WERI-Rb-1 (cell line): ENCODE results near the gene HNF1A.
"Not testable (repeated sequence)": the region's sequence is repeated elsewhere in the genome, so short reads cannot be mapped to it uniquely, and the experiment has no call there.

ENCODE experiments used
- DNase-seq: peaks from one replicate; pipeline ENCODE4 v3.0.0-alpha.2; 2020
- H3K27ac ChIP-seq: fragments of 250-450 bp; sonication (Bioruptor Pico); 2 replicates; pipeline ENCODE4 v1.5.1; 2020; ENCODE audit warnings: mild to moderate bottlenecking, moderate library complexity
- H3K27me3 ChIP-seq: fragments of 250-450 bp; sonication (Bioruptor Pico); 2 replicates; pipeline ENCODE4 v1.5.1; 2021; ENCODE audit warnings: mild to moderate bottlenecking, low read depth, moderate library complexity; ENCODE audit not compliant: insufficient read depth, severe bottlenecking
- H3K36me3 ChIP-seq: fragments of 250-450 bp; sonication (Bioruptor Pico); 2 replicates; pipeline ENCODE4 v1.5.1; 2020; ENCODE audit warnings: mild to moderate bottlenecking, moderate library complexity
- H3K4me3 ChIP-seq: 2 replicates; pipeline ENCODE4 v1.5.1; 2011; ENCODE audit warnings: low read depth, mild to moderate bottlenecking, control low read depth, low read length
- H3K9me3 ChIP-seq: fragments of 250-450 bp; sonication (Bioruptor Pico); 2 replicates; pipeline ENCODE4 v1.5.1; 2021; ENCODE audit warnings: mild to moderate bottlenecking, moderate library complexity; ENCODE audit not compliant: severe bottlenecking
- CTCF ChIP-seq: IDR thresholded peaks from 2 replicates; pipeline ENCODE4 v1.5.1; 2011; ENCODE audit warnings: low read depth, mild to moderate bottlenecking, control low read depth, inconsistent platforms, low read length

The HNF1A gene

GRCh38 chr12:121034616-121035305 is 56.4 kb downstream of the HNF1A start:
- Histone ChIP-seq H3K9me3 (no peaks in the 10 kb centered on the region), H3K36me3 (no peaks in the 10 kb centered on the region), H3K27me3 (peaks cover 20% of the 10 kb centered on the region), H3K4me3 (no peak overlapping the region), H3K27ac (no peak overlapping the region)
- TF ChIP-seq CTCF, result no peak
- no peak for DNase-seq

GRCh38 chr12:121036810-121037326 is 58.5 kb downstream of the HNF1A start:
- no peak for DNase-seq
- no peak for TF ChIP-seq CTCF
- H3K36me3 ChIP-seq, result no peaks in the 10 kb centered on the region
- H3K4me3 ChIP-seq, result no peak overlapping the region
- H3K27me3 ChIP-seq, result peaks cover 34% of the 10 kb centered on the region
- H3K9me3 ChIP-seq, result no peaks in the 10 kb centered on the region
- no peak overlapping the region for H3K27ac ChIP-seq

GRCh38 chr12:121038861-121039668 is 60.7 kb downstream of the HNF1A start, which contains the start of gene OASL:
Gene OASL, minus strand, starts transcription at chr12:121039246. Its CDS starts 275 bp downstream, at chr12:121038971.
- Histone ChIP-seq H3K27ac (no peak within 1 kb of the TSS), H3K27me3 (peaks cover 43% of the 10 kb centered on the region), H3K4me3 (no peak within 1 kb of the TSS), H3K36me3 (no peaks in the 10 kb centered on the region), H3K9me3 (no peaks in the 10 kb centered on the region)
- DNase-seq, result no peak
- no peak for TF ChIP-seq CTCF

- Histone ChIP-seq H3K36me3 (no peaks in the 10 kb centered on the region), H3K9me3 (no peaks in the 10 kb centered on the region), H3K4me3 (no peak overlapping the region), H3K27ac (no peak overlapping the region), H3K27me3 (peaks cover 40% of the 10 kb centered on the region)
- no peak for TF ChIP-seq CTCF
- DNase-seq, result no peak
Measured at GRCh38 chr12:121043067-121043466, 64.7 kb downstream of the HNF1A start.

- not testable (repeated sequence) for H3K4me3 ChIP-seq, H3K27ac ChIP-seq, H3K36me3 ChIP-seq, H3K9me3 ChIP-seq, DNase-seq
- H3K27me3 ChIP-seq, result peaks cover 23% of the 10 kb centered on the region
Measured at GRCh38 chr12:121047400-121047799, 69.1 kb downstream of the HNF1A start.

GRCh38 chr12:121048442-121048841 is 70.1 kb downstream of the HNF1A start:
- Histone ChIP-seq H3K9me3 (no peaks in the 10 kb centered on the region), H3K27ac (no peak overlapping the region), H3K4me3 (no peak overlapping the region), H3K36me3 (no peaks in the 10 kb centered on the region), H3K27me3 (peaks cover 21% of the 10 kb centered on the region)
- DNase-seq, result no peak
- no peak for TF ChIP-seq CTCF
